Omental fat pad (tissue), 4 donors: ENCODE results near the gene SLC16A6. TPM values are rescaled to one million over a fixed set of nuclear protein-coding genes. Genes with fewer than 3 reads are reported as not detected.

Source experiments
- total RNA-seq, 4 donors: library from RNA; depleted of rRNA; stranded (reverse); fragments of >200 nt; gene quantifications; one replicate each; pipeline ENCODE4 v1.1.0, GENCODE V29; 2016

Gene SLC16A6
- total RNA-seq, 4 donors from 2014 or later: 0.38 to 7.3 (median 2.2) TPM

Other genes starting within 250 kb of the SLC16A6 start
- 10 to 100 TPM; 26.6 to 59.6 (median 48.1) TPM for gene AMZ2, start 43.1 kb downstream of the SLC16A6 start, total RNA-seq
- gene ARSG, start 368 bp upstream of the SLC16A6 start, total RNA-seq: 1 to 10 TPM; 1.4 to 8.2 (median 2.6) TPM
- 100 to 1,000 TPM in 1 of 4 donors, 10 to 100 TPM in 3; 50.1 to 101 (median 60.2) TPM for gene WIPI1, start 166.4 kb upstream of the SLC16A6 start, total RNA-seq
- 100 to 1,000 TPM; 352 to 561 (median 476) TPM for gene PRKAR1A, start 221.3 kb upstream of the SLC16A6 start, total RNA-seq